ENCODE results near the gene EP400. TPM values are rescaled to one million over a fixed set of nuclear protein-coding genes. Genes with fewer than 3 reads are reported as not detected.

The EP400 gene
- total and polyA plus RNA-seq, 2 of the 13 experiments (the other 11 are each of a cell fraction or from before 2014, with no cell fraction given), result 4.9 to 5.0 TPM

DNA sequence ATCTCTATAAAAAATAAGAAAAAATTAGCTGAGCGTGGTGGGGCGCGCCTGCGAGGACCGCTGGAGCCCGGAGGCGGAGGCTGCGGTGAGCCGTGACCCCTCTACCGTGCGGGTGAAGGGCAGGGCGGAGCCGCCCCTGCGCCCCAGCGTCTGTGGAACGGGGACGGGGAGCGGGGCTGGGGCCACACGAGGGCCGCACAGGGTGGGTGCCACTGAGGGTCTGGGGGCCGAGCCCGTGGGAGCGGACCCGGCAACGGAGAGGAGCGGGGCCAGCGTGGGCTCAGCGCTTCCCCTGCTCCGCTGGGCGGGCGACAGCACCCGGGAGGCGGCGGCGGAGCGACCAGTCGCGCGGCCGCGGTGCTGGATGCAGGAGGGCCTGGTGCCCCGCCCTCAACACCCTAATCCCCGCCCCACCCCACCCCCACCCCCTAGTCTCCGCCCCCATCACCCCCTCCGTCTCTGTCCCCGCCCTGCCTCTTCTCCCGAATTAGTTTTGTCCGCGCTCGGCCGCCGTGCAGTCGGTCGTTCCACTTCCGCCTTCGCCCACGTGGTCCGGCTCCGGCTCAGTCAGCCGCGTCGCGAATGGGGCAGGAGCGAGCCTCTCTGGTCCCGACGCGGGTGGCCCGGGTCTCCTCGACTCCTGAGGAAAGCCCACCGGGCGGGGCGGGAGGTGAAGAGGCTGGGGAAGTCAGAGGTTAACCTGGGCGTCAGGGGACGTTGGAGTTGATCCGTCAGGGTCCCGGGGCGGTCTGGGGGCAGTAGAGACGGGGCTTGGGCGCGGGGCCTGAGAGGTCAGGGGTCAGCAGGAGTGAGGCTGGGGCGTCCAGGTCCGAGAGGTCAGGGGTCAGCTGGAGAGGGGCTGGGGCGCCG, 20.8 kb upstream of the EP400 start, which contains the start of gene PUS1 (continued):
- TF ChIP-seq, protein P1, sequence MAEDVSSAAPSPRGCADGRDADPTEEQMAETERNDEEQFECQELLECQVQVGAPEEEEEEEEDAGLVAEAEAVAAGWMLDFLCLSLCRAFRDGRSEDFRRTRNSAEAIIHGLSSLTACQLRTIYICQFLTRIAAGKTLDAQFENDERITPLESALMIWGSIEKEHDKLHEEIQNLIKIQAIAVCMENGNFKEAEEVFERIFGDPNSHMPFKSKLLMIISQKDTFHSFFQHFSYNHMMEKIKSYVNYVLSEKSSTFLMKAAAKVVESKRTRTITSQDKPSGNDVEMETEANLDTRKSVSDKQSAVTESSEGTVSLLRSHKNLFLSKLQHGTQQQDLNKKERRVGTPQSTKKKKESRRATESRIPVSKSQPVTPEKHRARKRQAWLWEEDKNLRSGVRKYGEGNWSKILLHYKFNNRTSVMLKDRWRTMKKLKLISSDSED (CRISPR knock-in tag; IDR thresholded peaks at IDR 0.05), result no peak
- peak; percentile 71; the same call in 1 of the 2 replicates for TF ChIP-seq ZNF768 (CRISPR knock-in tag; IDR thresholded peaks at IDR 0.05)
- TF ChIP-seq XBP1 (CRISPR knock-in tag; IDR thresholded peaks at IDR 0.05), result peak; percentile 36; the same call in 1 of the 2 replicates
- no peak for TF ChIP-seq KLF13 (CRISPR knock-in tag; IDR thresholded peaks at IDR 0.05)
- peak; percentile 99 for TF ChIP-seq MXI1 (IDR thresholded peaks at IDR 0.05; ENCODE audit: borderline replicate concordance, low read depth, low read length)
- TF ChIP-seq, protein P2, sequence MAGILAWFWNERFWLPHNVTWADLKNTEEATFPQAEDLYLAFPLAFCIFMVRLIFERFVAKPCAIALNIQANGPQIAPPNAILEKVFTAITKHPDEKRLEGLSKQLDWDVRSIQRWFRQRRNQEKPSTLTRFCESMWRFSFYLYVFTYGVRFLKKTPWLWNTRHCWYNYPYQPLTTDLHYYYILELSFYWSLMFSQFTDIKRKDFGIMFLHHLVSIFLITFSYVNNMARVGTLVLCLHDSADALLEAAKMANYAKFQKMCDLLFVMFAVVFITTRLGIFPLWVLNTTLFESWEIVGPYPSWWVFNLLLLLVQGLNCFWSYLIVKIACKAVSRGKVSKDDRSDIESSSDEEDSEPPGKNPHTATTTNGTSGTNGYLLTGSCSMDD (CRISPR knock-in tag; IDR thresholded peaks at IDR 0.05), result no peak
- no peak for TF ChIP-seq TOE1 (CRISPR knock-in tag; IDR thresholded peaks at IDR 0.05)
- TF ChIP-seq ZNF839 (CRISPR knock-in tag; IDR thresholded peaks at IDR 0.05; ENCODE audit: borderline replicate concordance), result no peak
- no peak for TF ChIP-seq ZBTB38 (CRISPR knock-in tag; IDR thresholded peaks at IDR 0.05)
- no peak for TF ChIP-seq WIZ (CRISPR knock-in tag; IDR thresholded peaks at IDR 0.05)
- TF ChIP-seq ZNF570 (CRISPR knock-in tag; IDR thresholded peaks at IDR 0.05; ENCODE audit: borderline replicate concordance), result no peak
- TF ChIP-seq KLF9 (CRISPR knock-in tag; IDR thresholded peaks at IDR 0.05; ENCODE audit: low read depth), result no peak
- TF ChIP-seq REPIN1 (CRISPR knock-in tag; IDR thresholded peaks at IDR 0.05; ENCODE audit: borderline replicate concordance, low read depth), result 0 out of 2 replicates have a peak, but pooled peaks have one; percentile 59
- no peak for TF ChIP-seq SETDB1 (CRISPR knock-in tag; IDR thresholded peaks at IDR 0.05; ENCODE audit: borderline replicate concordance)
- TF ChIP-seq, protein P3, sequence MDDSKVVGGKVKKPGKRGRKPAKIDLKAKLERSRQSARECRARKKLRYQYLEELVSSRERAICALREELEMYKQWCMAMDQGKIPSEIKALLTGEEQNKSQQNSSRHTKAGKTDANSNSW (CRISPR knock-in tag; IDR thresholded peaks at IDR 0.05; ENCODE audit: borderline replicate concordance), result no peak
- TF ChIP-seq POLR2AphosphoS5 (IDR thresholded peaks at IDR 0.05; ENCODE audit: low read depth, low read length), result peak; percentile 80
- TF ChIP-seq ZNF556 (CRISPR knock-in tag; IDR thresholded peaks at IDR 0.05; ENCODE audit: borderline replicate concordance), result no peak; the same call in 1 of the 2 replicates
- TF ChIP-seq RCOR2 (CRISPR knock-in tag; IDR thresholded peaks at IDR 0.05), result no peak
- no peak for TF ChIP-seq HMGA1 (CRISPR knock-in tag; conservative IDR thresholded peaks at IDR 0.05)
- TF ChIP-seq, protein P4, sequence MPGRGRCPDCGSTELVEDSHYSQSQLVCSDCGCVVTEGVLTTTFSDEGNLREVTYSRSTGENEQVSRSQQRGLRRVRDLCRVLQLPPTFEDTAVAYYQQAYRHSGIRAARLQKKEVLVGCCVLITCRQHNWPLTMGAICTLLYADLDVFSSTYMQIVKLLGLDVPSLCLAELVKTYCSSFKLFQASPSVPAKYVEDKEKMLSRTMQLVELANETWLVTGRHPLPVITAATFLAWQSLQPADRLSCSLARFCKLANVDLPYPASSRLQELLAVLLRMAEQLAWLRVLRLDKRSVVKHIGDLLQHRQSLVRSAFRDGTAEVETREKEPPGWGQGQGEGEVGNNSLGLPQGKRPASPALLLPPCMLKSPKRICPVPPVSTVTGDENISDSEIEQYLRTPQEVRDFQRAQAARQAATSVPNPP (CRISPR knock-in tag; IDR thresholded peaks at IDR 0.05), result no peak
- no peak for TF ChIP-seq LCORL (IDR thresholded peaks at IDR 0.05)
- TF ChIP-seq LCORL (CRISPR knock-in tag; IDR thresholded peaks at IDR 0.05), result peak; percentile 72
- TF ChIP-seq, protein P5, sequence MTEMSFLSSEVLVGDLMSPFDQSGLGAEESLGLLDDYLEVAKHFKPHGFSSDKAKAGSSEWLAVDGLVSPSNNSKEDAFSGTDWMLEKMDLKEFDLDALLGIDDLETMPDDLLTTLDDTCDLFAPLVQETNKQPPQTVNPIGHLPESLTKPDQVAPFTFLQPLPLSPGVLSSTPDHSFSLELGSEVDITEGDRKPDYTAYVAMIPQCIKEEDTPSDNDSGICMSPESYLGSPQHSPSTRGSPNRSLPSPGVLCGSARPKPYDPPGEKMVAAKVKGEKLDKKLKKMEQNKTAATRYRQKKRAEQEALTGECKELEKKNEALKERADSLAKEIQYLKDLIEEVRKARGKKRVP (CRISPR knock-in tag; IDR thresholded peaks at IDR 0.05), result peak in 1 of 2 experiments; percentile 73; a peak in 2 of 4 replicates
- TF ChIP-seq MIER3 (CRISPR knock-in tag; IDR thresholded peaks at IDR 0.05; ENCODE audit: borderline replicate concordance), result no peak; the same call in 1 of the 2 replicates
- TF ChIP-seq MBD4 (IDR thresholded peaks at IDR 0.05; ENCODE audit: borderline replicate concordance, low read length), result no peak
- TF ChIP-seq TMF1 (CRISPR knock-in tag; IDR thresholded peaks at IDR 0.05; ENCODE audit: low read depth), result no peak
